Measurements from ENCODE around the gene BLM.

DNA sequence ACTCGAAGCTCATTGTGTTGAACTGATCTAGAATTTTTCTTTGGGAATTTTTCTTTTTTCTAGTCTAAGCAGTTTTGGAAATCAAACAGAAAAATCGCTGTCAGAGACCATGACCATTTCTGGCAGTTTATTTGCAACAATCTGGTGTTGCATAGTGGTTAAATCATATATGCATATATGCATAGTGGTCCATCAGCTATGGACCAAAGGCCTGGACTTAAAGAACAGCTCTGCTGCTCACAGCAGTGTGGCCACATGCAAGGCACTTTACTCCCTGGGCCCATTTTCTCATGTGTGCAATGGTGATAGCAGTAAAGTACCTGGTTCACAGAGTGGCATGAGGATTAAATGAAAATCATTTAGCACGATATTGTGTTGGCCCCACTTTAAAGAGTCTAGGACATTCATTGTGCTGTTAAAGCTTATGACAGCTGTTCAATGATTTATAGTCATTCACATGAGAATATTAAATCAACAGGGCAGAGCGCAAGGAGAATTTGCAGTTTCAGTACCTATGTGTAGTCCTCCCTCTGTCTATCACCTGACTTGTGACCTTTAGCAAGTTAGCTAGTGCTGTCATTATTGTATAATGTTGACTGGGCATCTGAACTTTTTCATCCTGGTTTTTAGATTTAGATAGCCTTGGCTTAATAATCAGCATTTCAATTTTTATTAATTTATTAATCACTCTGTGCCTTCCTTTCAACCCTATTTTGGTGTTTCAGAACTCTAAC is 46.4 kb downstream of the BLM start:
- TF ChIP-seq, protein P1, sequence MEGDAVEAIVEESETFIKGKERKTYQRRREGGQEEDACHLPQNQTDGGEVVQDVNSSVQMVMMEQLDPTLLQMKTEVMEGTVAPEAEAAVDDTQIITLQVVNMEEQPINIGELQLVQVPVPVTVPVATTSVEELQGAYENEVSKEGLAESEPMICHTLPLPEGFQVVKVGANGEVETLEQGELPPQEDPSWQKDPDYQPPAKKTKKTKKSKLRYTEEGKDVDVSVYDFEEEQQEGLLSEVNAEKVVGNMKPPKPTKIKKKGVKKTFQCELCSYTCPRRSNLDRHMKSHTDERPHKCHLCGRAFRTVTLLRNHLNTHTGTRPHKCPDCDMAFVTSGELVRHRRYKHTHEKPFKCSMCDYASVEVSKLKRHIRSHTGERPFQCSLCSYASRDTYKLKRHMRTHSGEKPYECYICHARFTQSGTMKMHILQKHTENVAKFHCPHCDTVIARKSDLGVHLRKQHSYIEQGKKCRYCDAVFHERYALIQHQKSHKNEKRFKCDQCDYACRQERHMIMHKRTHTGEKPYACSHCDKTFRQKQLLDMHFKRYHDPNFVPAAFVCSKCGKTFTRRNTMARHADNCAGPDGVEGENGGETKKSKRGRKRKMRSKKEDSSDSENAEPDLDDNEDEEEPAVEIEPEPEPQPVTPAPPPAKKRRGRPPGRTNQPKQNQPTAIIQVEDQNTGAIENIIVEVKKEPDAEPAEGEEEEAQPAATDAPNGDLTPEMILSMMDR (IDR thresholded peaks at IDR 0.05), result no peak
- TF ChIP-seq POLR2A (IDR thresholded peaks at IDR 0.05), result no peak

All from breast epithelium (tissue), 3 donors.